Fibroblast of mammary gland (primary cell): ENCODE results near the gene SULT2B1.
"Not testable (repeated sequence)": the region's sequence is repeated elsewhere in the genome, so short reads cannot be mapped to it uniquely, and the experiment has no call there.

Experiments
- DNase-seq: peaks from one replicate; pipeline ENCODE4 v3.0.0-alpha.2; 2010; ENCODE audit warnings: low read depth
- H3K4me3 ChIP-seq: 2 replicates; pipeline ENCODE4 v1.5.1; 2011; ENCODE audit warnings: low read depth, mild to moderate bottlenecking, low read length, moderate library complexity; ENCODE audit not compliant: control insufficient read depth
- CTCF ChIP-seq: conservative IDR thresholded peaks from 2 replicates; pipeline ENCODE4 v1.5.1; 2011; ENCODE audit warnings: low read depth, low read length, inconsistent platforms; ENCODE audit not compliant: control insufficient read depth, insufficient read depth

The SULT2B1 gene

GRCh38 chr19:48573163-48573505 is 21.2 kb downstream of the SULT2B1 start:
- no peak overlapping the region for H3K4me3 ChIP-seq
- no peak for TF ChIP-seq CTCF
- DNase-seq, result no peak

DNA sequence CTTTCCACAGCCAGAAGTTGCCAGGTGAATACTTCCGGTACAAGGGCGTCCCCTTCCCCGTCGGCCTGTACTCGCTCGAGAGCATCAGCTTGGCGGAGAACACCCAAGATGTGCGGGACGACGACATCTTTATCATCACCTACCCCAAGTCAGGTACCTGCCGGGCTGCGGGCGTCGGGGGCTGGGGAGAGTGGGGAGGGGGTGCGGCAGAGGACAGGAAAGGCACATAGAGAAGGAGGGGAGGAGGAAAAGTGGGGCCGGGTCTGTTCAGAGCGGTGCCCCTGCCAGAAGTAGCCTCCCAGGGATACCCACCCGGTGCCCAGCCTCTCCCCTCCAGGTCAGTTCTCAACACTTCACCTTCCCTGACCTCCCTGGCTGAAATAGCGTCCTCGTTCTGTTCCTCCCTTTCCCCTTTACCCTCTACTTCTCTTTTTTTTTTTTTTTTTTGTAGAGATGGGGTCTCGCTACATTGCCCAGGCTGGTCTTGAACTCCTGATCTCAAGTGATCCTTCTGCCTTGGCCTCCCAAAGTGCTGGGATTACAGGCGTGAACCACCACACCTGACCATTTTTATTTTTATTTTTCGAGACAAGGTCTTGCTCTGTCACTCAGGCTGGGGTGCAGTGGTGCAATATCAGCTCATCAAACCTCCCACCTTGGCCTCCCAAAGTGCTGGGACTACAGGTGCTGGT is 24.1 kb downstream of the SULT2B1 start:
- no peak for DNase-seq
- TF ChIP-seq CTCF, result no peak
- H3K4me3 ChIP-seq, result no peak overlapping the region

- not testable (repeated sequence) for H3K4me3 ChIP-seq, DNase-seq
These were observed 25.9 kb downstream of the SULT2B1 start for GRCh38 chr19:48577908-48578307.

DNA sequence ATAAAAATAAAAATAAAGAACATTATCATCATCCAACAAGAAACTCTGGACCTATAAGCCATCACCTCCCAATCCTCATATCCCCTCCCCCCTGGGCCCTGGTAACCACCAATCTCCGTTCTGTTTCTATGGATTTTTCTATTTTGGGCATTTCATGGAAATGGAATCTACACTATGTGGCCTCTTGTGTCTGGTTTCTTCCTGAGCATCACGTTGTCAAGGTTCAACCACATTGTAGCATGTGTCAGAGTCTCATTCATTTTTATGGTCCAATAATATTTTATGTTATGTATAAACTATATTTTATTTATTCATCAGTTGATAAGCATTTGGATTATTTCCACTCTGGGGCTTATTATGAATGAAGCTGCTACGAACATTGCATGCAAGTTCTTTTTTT is 26.9 kb downstream of the SULT2B1 start:
- no peak for TF ChIP-seq CTCF
- H3K4me3 ChIP-seq, result no peak overlapping the region

DNA sequence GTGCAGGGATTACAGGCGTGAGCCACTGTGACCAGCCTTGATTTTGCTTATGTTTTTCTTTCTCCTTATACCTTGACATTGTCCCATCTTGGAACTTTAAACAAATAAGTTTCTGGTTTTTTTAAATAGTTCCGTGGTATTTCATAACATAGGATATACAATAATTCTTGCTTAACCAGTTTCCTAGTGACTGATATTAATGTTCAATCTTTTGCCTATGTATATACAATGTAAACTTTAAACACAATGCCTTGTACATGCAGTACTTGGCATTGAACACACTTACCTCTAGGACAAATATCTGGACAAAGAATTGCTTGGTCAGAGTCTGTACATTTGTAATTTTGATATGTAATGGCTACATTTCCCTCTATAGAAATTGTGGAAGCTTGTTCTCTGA is 30.2 kb downstream of the SULT2B1 start:
- no peak for DNase-seq
- no peak for TF ChIP-seq CTCF
- H3K4me3 ChIP-seq, result no peak overlapping the region

More for the DNA sequence above, 26.9 kb downstream of the SULT2B1 start:
- DNase-seq, result no peak

- no peak overlapping the region for H3K4me3 ChIP-seq
- DNase-seq, result no peak
- no peak for TF ChIP-seq CTCF
These were observed 35.4 kb downstream of the SULT2B1 start for GRCh38 chr19:48587387-48587786.

DNA sequence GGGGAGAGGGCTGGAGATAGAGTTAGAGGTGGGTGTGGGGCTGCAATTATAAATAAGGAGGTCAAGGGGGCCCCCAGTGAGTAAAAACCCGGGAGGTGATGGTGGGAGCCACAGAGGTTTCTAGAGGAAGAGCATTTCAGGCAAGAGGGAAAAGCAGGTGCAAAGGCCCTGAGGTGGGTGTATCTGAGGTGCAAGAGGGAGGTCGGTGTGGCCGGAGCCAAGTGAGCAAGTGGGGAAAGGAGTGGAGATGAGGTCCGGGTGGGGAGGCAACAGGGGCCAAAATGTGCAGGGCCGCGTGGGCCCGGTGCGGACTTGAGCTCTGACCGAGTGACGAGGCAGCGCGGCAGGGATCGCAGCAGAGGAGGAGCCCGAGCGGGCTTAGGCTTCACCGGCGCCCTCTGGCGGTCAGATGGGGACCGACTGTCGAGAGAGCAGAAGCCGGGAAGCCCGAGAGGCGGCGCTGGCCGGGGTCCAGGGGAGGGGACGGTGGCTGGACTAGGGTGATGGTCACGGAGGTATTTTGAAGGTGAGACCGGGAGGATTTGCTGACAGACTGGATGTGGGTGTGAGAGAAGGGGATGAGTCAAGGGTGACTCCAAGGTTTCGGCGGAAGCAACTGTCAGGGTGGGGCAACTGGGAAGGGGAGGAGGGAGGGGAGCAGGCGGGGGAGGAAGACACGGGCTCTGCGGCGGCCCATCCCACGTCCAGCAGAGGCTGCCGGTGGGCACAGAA is 36.9 kb downstream of the SULT2B1 start:
- peak overlapping the region; percentile 41 for H3K4me3 ChIP-seq
- DNase-seq, result peak; percentile 78
- TF ChIP-seq CTCF, result peak; percentile 88
